Measurements from ENCODE around the gene CHRNA10.

- TF ChIP-seq CTCF (IDR thresholded peaks at IDR 0.05) (no peak), PBX3 (IDR thresholded peaks at IDR 0.05) (no peak), YY1 (IDR thresholded peaks at IDR 0.05; ENCODE audit: low read depth) (no peak), JUND (IDR thresholded peaks at IDR 0.05) (no peak), RXRA (IDR thresholded peaks at IDR 0.05; ENCODE audit: borderline replicate concordance, low read depth) (no peak), MXI1 (IDR thresholded peaks at IDR 0.05; ENCODE audit: low read depth, low read length) (no peak), EZH2phosphoT487 (IDR thresholded peaks at IDR 0.05; ENCODE audit: borderline replicate concordance, low read depth) (no peak), RAD21 (IDR thresholded peaks at IDR 0.05; ENCODE audit: low read length) (no peak), RCOR1 (IDR thresholded peaks at IDR 0.05; ENCODE audit: low read length) (no peak), REST (IDR thresholded peaks at IDR 0.05; ENCODE audit: low read depth, low read length) (no peak), TCF12 (IDR thresholded peaks at IDR 0.05) (no peak)
Measured at GRCh38 chr11:3671334-3672254, at the start of gene CHRNA10.

All from SK-N-SH (cell line).